Cardiac muscle cell (in vitro differentiated cells and primary cell): ENCODE measurements around the gene TRAF3IP1. TPM values are rescaled to one million over a fixed set of nuclear protein-coding genes. Genes with fewer than 3 reads are reported as not detected.

ENCODE experiments used
- DNase-seq, 2 donors: peaks; one replicate each; pipeline versions ENCODE4 v3.0.0 to v3.0.0-alpha.2; 2010 to 2017; ENCODE audit warnings: low read depth in 1 of 2, low spot score in 1 of 2
- H3K27ac ChIP-seq: fragments of 200-600 bp; sonication (generic); 2 replicates; pipeline ENCODE4 v1.5.1; 2016
- H3K27me3 ChIP-seq: fragments of 200-600 bp; sonication (generic); 2 replicates; pipeline ENCODE4 v1.6.0; 2016; ENCODE audit warnings: control low read depth
- H3K36me3 ChIP-seq: fragments of 200-600 bp; sonication (generic); 2 replicates; pipeline ENCODE4 v1.5.1; 2016; ENCODE audit warnings: control low read depth
- H3K4me1 ChIP-seq: fragments of 200-600 bp; sonication (generic); 2 replicates; pipeline ENCODE4 v1.8.1; 2017; ENCODE audit warnings: low read depth, mild to moderate bottlenecking, mixed run types
- H3K4me3 ChIP-seq: fragments of 200-600 bp; sonication (generic); 2 replicates; pipeline ENCODE4 v1.5.1; 2016; ENCODE audit warnings: mild to moderate bottlenecking
- H3K9me3 ChIP-seq: fragments of 200-600 bp; sonication (generic); 2 replicates; pipeline ENCODE4 v1.5.1; 2017; ENCODE audit warnings: low read depth, mild to moderate bottlenecking, control low read depth
- polyA plus RNA-seq: library from polyadenylated mRNA; unstranded; fragments of >200 nt; fragmentation: Nextera tagmentation; extraction: Ambion mirVana; gene quantifications from 2 replicates; pipeline ENCODE4 v1.2.1, GENCODE V29; 2016
- total RNA-seq: library from RNA; depleted of rRNA; stranded (reverse); fragments of >200 nt; gene quantifications from 2 replicates; pipeline ENCODE4 v1.2.3, GENCODE V29; 2016
- TF ChIP-seq, protein P1 (sequence below): IDR thresholded peaks from 2 replicates; pipeline ENCODE4 v1.5.1; 2012; ENCODE audit warnings: low read depth, mild to moderate bottlenecking, low read length

TRAF3IP1 gene
- total and polyA plus RNA-seq, 2 experiments from 2014 or later: 8.3 to 12.1 TPM

DNA sequence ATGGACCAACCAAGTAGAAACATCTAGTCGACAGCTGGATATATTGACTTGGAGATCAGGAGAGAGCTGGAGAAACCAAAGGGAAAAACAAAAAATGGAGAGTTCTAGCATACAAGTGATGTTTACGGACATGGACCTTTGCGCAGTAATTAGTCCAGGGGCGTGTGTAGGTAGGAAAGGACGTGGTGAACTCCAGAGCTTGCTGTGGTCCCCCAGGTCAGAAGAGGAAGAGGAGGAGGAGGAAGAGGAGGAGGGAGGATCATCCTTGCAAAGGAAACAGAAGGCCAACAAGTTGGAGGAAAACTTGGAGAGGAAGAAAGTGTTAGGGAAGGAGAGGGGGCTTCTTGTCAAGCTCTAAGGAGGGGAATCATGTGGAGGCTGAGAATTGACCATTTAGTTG lies 17.5 kb downstream of the TRAF3IP1 start:
- DNase-seq: no peak
- TF ChIP-seq, protein P1, sequence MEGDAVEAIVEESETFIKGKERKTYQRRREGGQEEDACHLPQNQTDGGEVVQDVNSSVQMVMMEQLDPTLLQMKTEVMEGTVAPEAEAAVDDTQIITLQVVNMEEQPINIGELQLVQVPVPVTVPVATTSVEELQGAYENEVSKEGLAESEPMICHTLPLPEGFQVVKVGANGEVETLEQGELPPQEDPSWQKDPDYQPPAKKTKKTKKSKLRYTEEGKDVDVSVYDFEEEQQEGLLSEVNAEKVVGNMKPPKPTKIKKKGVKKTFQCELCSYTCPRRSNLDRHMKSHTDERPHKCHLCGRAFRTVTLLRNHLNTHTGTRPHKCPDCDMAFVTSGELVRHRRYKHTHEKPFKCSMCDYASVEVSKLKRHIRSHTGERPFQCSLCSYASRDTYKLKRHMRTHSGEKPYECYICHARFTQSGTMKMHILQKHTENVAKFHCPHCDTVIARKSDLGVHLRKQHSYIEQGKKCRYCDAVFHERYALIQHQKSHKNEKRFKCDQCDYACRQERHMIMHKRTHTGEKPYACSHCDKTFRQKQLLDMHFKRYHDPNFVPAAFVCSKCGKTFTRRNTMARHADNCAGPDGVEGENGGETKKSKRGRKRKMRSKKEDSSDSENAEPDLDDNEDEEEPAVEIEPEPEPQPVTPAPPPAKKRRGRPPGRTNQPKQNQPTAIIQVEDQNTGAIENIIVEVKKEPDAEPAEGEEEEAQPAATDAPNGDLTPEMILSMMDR: no peak
- no peak overlapping the region for H3K4me3 ChIP-seq
- H3K36me3 ChIP-seq: no peaks in the 10 kb centered on the region
- no peak overlapping the region for H3K27ac ChIP-seq
- H3K4me1 ChIP-seq: no peaks in the 10 kb centered on the region
- no peaks in the 10 kb centered on the region for H3K9me3 ChIP-seq
- no peaks in the 10 kb centered on the region for H3K27me3 ChIP-seq

DNA sequence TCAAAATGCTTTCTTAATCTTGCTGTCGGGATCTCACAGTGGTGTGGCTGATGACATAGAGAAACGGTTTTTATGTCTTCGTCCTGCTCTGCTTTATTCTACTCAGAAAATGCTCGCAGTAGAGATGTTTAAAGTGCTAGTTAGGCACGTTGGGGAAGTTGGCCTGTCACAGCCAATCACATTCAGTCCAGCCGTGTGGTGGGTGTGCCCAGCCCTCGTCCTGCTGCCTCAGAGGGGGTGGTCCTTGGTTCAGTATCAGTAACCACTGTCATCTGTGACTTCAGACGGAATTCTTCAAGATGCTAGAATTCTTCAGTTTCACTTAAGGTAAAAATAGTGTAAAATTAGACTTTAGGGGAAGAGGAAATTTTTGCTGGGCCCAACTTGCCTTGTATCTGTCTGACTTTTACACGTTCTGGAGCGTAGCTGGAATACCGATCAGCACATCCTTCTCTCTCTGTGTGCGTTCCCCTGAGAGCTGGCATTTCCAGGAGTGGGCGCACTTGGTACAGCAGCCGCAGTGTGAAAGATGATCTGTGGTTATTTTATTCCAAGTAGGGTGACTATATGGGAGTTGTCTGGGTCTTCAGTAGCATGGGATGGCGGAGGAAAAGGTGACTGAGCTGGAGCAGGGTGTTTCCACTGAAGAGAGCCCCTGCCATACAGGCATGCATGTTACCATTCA lies 18.5 kb downstream of the TRAF3IP1 start:
- Histone ChIP-seq H3K9me3 (no peaks in the 10 kb centered on the region), H3K27ac (no peak overlapping the region), H3K36me3 (no peaks in the 10 kb centered on the region), H3K27me3 (no peaks in the 10 kb centered on the region), H3K4me1 (no peaks in the 10 kb centered on the region), H3K4me3 (no peak overlapping the region)
- TF ChIP-seq, protein P1: no peak
- no peak for DNase-seq

DNA sequence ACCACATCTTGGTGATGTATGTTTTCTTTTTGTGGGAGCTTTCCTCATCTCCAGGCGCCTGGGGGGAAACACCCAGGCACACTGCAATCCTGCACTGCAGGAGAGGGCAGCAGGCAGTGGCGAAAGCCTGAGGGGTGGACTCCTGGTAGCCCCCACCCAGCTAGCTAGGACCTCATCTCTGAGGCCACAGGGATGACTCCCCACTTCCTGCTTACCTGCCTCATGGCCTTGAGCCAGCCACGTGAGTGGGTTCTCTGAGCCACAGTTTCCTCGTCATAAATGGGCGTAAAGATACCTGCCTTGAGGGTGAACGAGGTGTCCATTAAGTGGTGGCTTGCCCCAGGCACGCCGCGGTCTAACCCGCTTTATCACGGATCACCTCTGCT lies 19.1 kb downstream of the TRAF3IP1 start:
- no peaks in the 10 kb centered on the region for H3K9me3 ChIP-seq
- H3K36me3 ChIP-seq: no peaks in the 10 kb centered on the region
- H3K27ac ChIP-seq: no peak overlapping the region
- H3K4me3 ChIP-seq: no peak overlapping the region
- H3K27me3 ChIP-seq: no peaks in the 10 kb centered on the region
- H3K4me1 ChIP-seq: no peaks in the 10 kb centered on the region
- TF ChIP-seq, protein P1: no peak
- no peak for DNase-seq

DNA sequence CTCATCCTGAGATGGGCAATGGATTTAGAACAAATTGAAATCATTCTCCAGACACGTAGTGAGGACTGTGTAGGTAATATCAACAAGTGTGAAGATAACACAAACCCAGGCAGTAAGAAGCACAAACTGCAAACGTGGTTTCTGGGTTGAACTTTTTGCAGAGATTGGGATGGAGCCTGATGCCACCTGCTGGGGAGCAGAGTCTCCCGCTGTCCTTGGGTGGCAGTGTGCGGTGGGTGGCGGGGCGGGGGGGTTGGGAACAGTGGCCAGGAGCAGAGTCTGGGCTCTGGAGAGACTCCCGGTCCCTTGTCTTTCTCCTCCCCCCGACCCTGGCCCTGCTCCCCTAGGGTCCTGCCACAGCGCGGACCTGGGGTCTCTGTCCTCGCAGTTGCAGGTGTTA lies 19.5 kb downstream of the TRAF3IP1 start:
- Histone ChIP-seq H3K4me1 (no peaks in the 10 kb centered on the region), H3K36me3 (no peaks in the 10 kb centered on the region), H3K27me3 (no peaks in the 10 kb centered on the region), H3K27ac (no peak overlapping the region), H3K4me3 (no peak overlapping the region), H3K9me3 (no peaks in the 10 kb centered on the region)
- TF ChIP-seq, protein P1: no peak
- DNase-seq: no peak

DNA sequence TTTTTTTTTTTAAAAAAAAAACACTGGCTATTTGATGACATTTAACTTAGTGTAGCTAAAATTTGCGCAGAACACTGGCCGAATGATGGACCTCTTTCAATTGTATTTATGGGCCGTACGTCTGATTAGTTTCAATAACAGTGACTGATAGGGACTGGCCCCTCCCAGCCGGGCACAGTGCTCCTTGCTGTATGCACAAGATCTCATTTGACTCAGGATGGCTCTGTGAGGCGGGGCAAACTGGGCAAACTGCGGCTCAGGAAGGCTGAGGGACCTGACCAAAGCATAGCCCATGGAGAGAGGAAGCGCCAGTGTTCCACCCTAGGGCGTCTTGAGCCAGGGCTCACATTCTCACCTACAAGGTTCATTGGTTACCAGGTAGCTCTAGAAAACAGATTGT lies 21.2 kb downstream of the TRAF3IP1 start:
- TF ChIP-seq, protein P1: no peak
- Histone ChIP-seq H3K27ac (no peak overlapping the region), H3K36me3 (no peaks in the 10 kb centered on the region), H3K9me3 (no peaks in the 10 kb centered on the region), H3K4me1 (no peaks in the 10 kb centered on the region), H3K27me3 (no peaks in the 10 kb centered on the region), H3K4me3 (no peak overlapping the region)
- no peak for DNase-seq

DNA sequence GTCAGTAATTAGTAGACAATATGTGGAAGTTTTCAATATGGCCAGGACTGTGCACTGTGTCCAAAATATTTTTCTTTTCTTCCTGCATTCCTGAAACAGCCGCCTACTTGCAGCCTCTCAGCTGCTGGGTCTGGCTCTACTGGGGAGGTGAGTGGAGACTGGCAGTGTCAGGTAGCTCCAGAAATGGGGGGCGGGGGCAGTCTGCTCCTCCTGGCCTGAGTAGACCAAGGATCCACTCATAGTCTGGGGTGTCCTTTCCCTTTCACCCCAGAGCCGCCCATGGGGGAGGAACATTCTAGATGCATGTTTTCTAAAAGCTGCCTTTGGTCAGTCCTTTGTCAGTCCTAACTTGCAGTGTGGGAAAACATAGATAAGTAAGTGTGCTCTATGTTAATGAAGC lies 23.7 kb downstream of the TRAF3IP1 start:
- H3K4me3 ChIP-seq: no peak overlapping the region
- no peaks in the 10 kb centered on the region for H3K4me1 ChIP-seq
- H3K9me3 ChIP-seq: no peaks in the 10 kb centered on the region
- peaks cover 13% of the 10 kb centered on the region for H3K36me3 ChIP-seq
- H3K27ac ChIP-seq: no peak overlapping the region
- DNase-seq: no peak
- TF ChIP-seq, protein P1: no peak
- H3K27me3 ChIP-seq: no peaks in the 10 kb centered on the region
